GM12875 (cell line): ENCODE measurements around the gene C1orf21.

Experiments
- H3K4me3 ChIP-seq: one replicate; pipeline ENCODE4 v1.5.1; 2011; ENCODE audit warnings: low read depth, low read length, control low read depth
- CTCF ChIP-seq: IDR thresholded peaks from 2 replicates; pipeline ENCODE4 v1.5.1; 2011; ENCODE audit warnings: low read depth, mild to moderate bottlenecking, control low read depth, inconsistent platforms, low read length, moderate library complexity, borderline replicate concordance; ENCODE audit not compliant: insufficient read depth

Gene C1orf21

GRCh38 chr1:184677344-184677743 lies 290.5 kb downstream of the C1orf21 start:
- H3K4me3 ChIP-seq = no peak overlapping the region

More at GRCh38 chr1:184677344-184677743, 290.5 kb downstream of the C1orf21 start:
- TF ChIP-seq CTCF = no peak
